SH-SY5Y (cell line): ENCODE results near the gene SETD4.

Experiments
- GATA2 ChIP-seq: IDR thresholded peaks from 2 replicates; pipeline ENCODE4 v1.6.1; 2011; ENCODE audit warnings: mild to moderate bottlenecking, low read depth, low read length
- GATA3 ChIP-seq: IDR thresholded peaks from 2 replicates; pipeline ENCODE4 v1.6.1; 2011; ENCODE audit warnings: low read depth, mild to moderate bottlenecking, low read length, moderate library complexity

GRCh38 chr21:36079671-36080070 lies 19.3 kb upstream of the SETD4 start:
- TF ChIP-seq GATA3 (no peak), GATA2 (no peak)
